ENCODE data around the gene MYLK2. TPM values are rescaled to one million over a fixed set of nuclear protein-coding genes. Genes with fewer than 3 reads are reported as not detected.

The MYLK2 gene
- polyA plus RNA-seq, 1 donor from 2014 or later: 0.22 TPM

DNA sequence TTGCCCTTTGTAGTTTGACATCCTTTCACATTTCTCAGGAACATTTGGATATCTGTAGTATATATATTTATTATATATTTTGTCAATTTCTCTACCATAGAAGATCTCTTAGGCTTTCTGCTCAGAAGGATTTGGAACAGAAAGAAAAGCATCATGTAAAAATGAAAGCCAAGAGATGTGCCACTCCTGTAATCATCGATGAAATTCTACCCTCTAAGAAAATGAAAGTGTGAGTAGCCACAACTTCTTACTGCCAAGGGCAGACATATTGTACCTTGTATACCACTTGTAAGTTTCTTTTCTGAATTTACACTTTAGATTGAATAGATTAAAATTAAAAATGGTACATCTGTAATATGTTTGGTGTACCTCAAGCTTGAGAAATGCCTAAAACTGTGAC, 48.9 kb upstream of the MYLK2 start:
- Histone ChIP-seq H3K27me3 (ENCODE audit: insufficient read depth, low read depth, low read length) (no peaks in the 10 kb centered on the region), H3K9me3 (ENCODE audit: low read length) (no peaks in the 10 kb centered on the region), H2AFZ (ENCODE audit: low read depth, low read length) (no peak overlapping the region), H3K4me2 (ENCODE audit: low read length) (no peak overlapping the region), H3K36me3 (ENCODE audit: insufficient read depth, low read length) (no peaks in the 10 kb centered on the region), H4K20me1 (ENCODE audit: insufficient read depth) (no peaks in the 10 kb centered on the region), H3K4me3 (ENCODE audit: low read length) (no peak overlapping the region), H3K9me2 (ENCODE audit: insufficient read depth, low read length) (no peaks in the 10 kb centered on the region), H3K9ac (ENCODE audit: low read length) (no peak overlapping the region), H3F3A (ENCODE audit: insufficient read depth, low read length, poor library complexity, severe bottlenecking) (no peaks in the 10 kb centered on the region), H3K79me2 (replicated peaks; ENCODE audit: insufficient read depth, low read length) (no peaks in the 10 kb centered on the region), H3K27ac (ENCODE audit: low read length) (no peak overlapping the region)
- no peak for TF ChIP-seq MXI1 (conservative IDR thresholded peaks at IDR 0.05; ENCODE audit: poor library complexity, severe bottlenecking)
- TF ChIP-seq EP300 (conservative IDR thresholded peaks at IDR 0.05; ENCODE audit: poor library complexity, severe bottlenecking): no peak
- TF ChIP-seq, protein P1, sequence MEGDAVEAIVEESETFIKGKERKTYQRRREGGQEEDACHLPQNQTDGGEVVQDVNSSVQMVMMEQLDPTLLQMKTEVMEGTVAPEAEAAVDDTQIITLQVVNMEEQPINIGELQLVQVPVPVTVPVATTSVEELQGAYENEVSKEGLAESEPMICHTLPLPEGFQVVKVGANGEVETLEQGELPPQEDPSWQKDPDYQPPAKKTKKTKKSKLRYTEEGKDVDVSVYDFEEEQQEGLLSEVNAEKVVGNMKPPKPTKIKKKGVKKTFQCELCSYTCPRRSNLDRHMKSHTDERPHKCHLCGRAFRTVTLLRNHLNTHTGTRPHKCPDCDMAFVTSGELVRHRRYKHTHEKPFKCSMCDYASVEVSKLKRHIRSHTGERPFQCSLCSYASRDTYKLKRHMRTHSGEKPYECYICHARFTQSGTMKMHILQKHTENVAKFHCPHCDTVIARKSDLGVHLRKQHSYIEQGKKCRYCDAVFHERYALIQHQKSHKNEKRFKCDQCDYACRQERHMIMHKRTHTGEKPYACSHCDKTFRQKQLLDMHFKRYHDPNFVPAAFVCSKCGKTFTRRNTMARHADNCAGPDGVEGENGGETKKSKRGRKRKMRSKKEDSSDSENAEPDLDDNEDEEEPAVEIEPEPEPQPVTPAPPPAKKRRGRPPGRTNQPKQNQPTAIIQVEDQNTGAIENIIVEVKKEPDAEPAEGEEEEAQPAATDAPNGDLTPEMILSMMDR (IDR thresholded peaks at IDR 0.05; ENCODE audit: poor library complexity, severe bottlenecking): no peak

DNA sequence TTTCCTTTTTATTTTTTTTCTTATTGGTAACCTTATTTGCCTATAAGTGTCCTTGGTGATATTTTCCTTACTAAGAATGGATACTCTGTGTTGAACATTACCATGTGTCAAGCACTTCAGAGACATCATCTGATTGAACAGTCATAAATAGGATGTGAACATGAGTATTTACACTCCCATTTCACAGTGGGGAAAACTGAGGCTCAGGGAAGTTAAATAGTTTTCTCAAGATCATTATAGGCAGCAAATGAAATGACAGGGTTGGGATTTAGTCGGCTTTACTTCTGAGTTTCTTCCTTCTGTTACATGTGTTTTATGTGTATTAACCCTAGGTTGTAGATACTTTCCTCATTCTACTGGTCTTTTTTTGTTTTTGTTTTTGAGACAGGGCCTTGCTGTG, 44.7 kb upstream of the MYLK2 start:
- no peaks in the 10 kb centered on the region for H4K20me1 ChIP-seq (ENCODE audit: insufficient read depth)
- no peak overlapping the region for H3K4me3 ChIP-seq (ENCODE audit: low read length)
- no peak overlapping the region for H3K27ac ChIP-seq (ENCODE audit: low read length)
- H3K4me2 ChIP-seq (ENCODE audit: low read length): no peak overlapping the region
- no peaks in the 10 kb centered on the region for H3K79me2 ChIP-seq (replicated peaks; ENCODE audit: insufficient read depth, low read length)
- no peak overlapping the region for H3K9ac ChIP-seq (ENCODE audit: low read length)
- H2AFZ ChIP-seq (ENCODE audit: low read depth, low read length): no peak overlapping the region
- no peaks in the 10 kb centered on the region for H3K9me3 ChIP-seq (ENCODE audit: low read length)
- H3K27me3 ChIP-seq (ENCODE audit: insufficient read depth, low read depth, low read length): no peaks in the 10 kb centered on the region
- TF ChIP-seq EP300 (conservative IDR thresholded peaks at IDR 0.05; ENCODE audit: poor library complexity, severe bottlenecking): no peak
- TF ChIP-seq, protein P2, sequence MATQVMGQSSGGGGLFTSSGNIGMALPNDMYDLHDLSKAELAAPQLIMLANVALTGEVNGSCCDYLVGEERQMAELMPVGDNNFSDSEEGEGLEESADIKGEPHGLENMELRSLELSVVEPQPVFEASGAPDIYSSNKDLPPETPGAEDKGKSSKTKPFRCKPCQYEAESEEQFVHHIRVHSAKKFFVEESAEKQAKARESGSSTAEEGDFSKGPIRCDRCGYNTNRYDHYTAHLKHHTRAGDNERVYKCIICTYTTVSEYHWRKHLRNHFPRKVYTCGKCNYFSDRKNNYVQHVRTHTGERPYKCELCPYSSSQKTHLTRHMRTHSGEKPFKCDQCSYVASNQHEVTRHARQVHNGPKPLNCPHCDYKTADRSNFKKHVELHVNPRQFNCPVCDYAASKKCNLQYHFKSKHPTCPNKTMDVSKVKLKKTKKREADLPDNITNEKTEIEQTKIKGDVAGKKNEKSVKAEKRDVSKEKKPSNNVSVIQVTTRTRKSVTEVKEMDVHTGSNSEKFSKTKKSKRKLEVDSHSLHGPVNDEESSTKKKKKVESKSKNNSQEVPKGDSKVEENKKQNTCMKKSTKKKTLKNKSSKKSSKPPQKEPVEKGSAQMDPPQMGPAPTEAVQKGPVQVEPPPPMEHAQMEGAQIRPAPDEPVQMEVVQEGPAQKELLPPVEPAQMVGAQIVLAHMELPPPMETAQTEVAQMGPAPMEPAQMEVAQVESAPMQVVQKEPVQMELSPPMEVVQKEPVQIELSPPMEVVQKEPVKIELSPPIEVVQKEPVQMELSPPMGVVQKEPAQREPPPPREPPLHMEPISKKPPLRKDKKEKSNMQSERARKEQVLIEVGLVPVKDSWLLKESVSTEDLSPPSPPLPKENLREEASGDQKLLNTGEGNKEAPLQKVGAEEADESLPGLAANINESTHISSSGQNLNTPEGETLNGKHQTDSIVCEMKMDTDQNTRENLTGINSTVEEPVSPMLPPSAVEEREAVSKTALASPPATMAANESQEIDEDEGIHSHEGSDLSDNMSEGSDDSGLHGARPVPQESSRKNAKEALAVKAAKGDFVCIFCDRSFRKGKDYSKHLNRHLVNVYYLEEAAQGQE (IDR thresholded peaks at IDR 0.05; ENCODE audit: borderline replicate concordance): no peak
- no peak for TF ChIP-seq TAF1 (IDR thresholded peaks at IDR 0.05; ENCODE audit: low read depth)
- no peak for TF ChIP-seq POLR2AphosphoS5 (IDR thresholded peaks at IDR 0.05)
- no peak for TF ChIP-seq RAD21 (conservative IDR thresholded peaks at IDR 0.05)
- TF ChIP-seq MXI1 (conservative IDR thresholded peaks at IDR 0.05; ENCODE audit: poor library complexity, severe bottlenecking): no peak
- no peak for TF ChIP-seq SMC3 (conservative IDR thresholded peaks at IDR 0.05; ENCODE audit: poor library complexity)
- no peak for TF ChIP-seq EZH2 (IDR thresholded peaks at IDR 0.05; ENCODE audit: borderline replicate concordance, insufficient read depth, low read length, poor library complexity, severe bottlenecking)
- TF ChIP-seq, protein P1 (IDR thresholded peaks at IDR 0.05; ENCODE audit: poor library complexity, severe bottlenecking): no peak
- no peaks in the 10 kb centered on the region for H3K36me3 ChIP-seq (ENCODE audit: insufficient read depth, low read length)
- H3F3A ChIP-seq (ENCODE audit: insufficient read depth, low read length, poor library complexity, severe bottlenecking): no peaks in the 10 kb centered on the region
- H3K9me2 ChIP-seq (ENCODE audit: insufficient read depth, low read length): no peaks in the 10 kb centered on the region

All from neural cell (in vitro differentiated cells).